Stimulated activated CD8-positive, alpha-beta memory T cell treated with anti-CD3 and anti-CD28 coated beads, Interleukin-2, amount 100 ng/mL, for 48 hours (primary cell): ENCODE data around the gene GPR180.

Experiments
- DNase-seq, 2 donors: peaks; one replicate each; pipeline ENCODE4 v3.0.0-alpha.2; 2020; ENCODE audit warnings: low read depth in 2 of 2

The GPR180 gene

GRCh38 chr13:94601446-94602431 lies at the start of gene GPR180:
Gene GPR180, plus strand, starts transcription at chr13:94601857. Its CDS starts 71 bp downstream, at chr13:94601928.
- DNase-seq, result peak; percentile 82 to 83

GRCh38 chr13:94552095-94552494 lies 49.6 kb upstream of the GPR180 start:
- no peak for DNase-seq

DNA sequence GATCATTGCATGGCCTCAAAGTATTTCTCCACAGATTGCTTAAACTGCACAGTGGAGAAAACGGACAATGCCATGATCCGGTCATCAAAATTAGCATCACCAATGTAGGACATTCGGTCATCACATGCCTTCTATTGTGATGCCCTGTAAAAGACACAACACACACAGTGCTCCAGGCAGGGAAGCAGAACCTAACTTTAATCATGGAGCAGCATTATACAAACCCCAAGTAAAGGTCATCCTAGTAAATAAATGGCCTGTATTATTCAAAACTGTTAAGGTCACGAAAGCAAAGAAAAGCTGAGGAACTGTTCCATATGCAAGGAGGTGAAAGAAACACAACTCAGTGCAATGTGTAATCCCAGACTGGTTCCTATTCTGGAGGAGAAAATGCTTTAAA lies 47.9 kb upstream of the GPR180 start:
- DNase-seq, result no peak

GRCh38 chr13:94556041-94556440 lies 45.6 kb upstream of the GPR180 start:
- DNase-seq, result no peak

DNA sequence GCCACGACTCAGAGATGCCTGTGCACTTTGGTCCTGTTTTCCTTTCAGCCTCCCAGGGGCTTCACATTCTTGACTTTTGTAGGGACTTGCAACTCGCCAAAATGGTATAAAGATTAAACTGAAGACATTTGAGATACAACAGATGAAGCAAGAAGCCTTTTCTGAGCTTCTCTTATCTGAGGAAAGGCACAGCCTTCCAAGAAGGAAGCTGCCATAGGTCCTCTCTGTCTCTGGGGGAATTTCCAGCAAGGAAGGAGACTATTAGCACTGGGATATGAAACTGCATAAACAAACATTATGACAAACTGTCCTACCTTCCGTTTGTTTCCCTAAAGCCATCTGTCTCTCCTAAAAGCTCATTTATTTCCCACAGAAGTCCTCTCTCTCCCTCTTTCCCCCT lies 45.0 kb upstream of the GPR180 start:
- DNase-seq, result no peak

GRCh38 chr13:94557684-94558235 lies 43.9 kb upstream of the GPR180 start:
- DNase-seq, result no peak

GRCh38 chr13:94558716-94559115 lies 42.9 kb upstream of the GPR180 start:
- no peak for DNase-seq

DNA sequence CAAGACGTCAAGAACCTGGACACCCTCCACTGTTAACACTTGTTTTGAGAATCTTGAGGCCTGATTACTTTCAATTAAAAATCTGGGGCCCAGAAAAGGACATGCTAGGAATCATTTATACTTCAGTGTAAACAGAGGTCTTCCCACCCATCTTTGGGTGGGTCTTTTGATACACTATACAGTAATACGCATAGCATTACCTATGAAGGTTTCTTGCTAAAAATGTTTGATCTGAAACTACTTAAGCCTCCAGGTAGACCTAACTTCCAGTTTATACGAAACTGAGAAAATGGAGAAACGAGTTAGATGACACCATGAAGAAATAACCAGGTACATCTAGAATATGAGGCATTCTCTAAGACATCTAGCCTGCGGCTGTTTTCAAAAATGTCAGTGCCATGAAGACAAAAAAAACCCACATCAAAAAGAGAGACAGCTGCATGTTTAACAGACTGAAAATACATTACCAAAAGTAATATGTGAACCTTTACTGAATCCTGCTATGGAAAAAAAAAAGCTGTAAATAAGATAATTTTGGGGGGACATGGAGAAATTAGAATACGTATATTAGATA lies 42.3 kb upstream of the GPR180 start:
- DNase-seq, result no peak

DNA sequence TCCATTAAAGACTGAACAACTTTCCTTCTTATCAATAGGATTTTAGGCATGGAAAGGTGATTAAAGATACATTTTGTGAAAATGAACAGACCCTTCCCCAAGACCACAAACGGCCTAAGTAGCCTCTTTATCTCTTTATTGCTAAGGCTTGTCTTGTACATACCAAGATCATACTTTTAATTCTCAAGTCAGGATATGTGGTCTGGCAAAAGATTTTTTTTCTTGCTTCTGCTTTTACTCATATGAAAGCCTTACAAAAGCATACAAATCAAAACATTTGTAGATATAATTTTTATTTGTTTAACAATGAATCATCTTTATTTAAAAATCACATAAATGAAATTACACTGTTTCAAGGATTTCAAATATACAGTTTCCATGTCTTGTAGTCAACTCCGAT lies 41.5 kb upstream of the GPR180 start:
- DNase-seq, result no peak

DNA sequence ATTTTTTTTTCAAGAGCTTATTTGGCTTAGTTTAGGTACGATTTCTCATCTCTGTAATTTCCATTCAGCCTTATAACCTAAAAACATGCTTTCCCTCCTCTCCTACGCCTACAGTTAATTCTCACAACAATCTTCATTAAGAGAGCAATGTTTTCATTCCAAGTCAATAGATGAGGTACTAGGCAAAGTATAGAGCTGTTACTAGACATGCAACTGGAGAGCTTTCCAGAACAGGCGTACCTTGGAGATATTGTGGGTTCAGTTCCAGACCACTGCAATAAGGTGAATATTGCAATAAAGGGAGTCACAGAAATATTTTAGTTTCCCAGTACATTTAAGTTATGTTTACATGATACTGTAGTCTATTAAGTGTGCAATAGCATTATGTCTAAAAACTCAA lies 40.5 kb upstream of the GPR180 start:
- DNase-seq, result no peak

DNA sequence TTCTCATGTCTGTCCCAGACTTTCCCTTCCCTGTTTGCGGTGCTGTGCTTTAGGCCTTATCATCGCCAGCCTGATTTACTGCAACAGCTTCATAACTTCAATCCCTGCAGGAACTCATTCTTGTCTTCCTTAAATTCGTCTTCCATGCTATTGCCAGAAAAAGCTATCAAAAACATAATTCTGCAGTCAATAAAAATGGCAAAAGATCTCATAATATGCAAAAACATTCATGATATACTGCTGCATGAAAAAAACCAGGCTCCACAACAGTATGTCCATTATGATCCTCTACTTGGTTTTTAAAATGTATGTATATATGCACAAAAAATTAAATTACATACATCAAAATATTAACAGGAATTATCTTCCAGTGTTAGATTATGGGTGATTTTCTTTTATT lies 34.1 kb upstream of the GPR180 start:
- DNase-seq, result no peak

DNA sequence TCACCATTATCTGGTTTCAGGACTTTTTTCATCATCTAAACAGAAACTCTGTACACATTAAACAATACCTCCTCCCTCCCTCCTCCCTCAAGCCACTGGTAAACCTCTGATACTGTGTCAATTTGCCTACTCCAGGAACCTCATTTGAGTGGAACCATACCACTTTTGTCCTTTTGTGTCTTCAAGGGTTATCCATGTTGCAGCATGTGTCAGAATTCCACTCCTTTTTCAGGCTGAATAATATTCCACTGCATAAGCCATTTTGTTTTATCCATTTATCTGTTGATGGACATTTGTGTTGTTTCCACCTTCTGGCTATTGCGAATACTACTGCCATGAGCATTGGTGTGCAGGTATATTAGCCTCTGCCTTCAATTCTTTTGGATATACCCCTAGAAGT lies 33.2 kb upstream of the GPR180 start:
- no peak for DNase-seq

- DNase-seq, result no peak
These were observed 32.0 kb upstream of the GPR180 start for GRCh38 chr13:94569615-94570014.

GRCh38 chr13:94579063-94579462 lies 22.6 kb upstream of the GPR180 start:
- DNase-seq, result no peak

DNA sequence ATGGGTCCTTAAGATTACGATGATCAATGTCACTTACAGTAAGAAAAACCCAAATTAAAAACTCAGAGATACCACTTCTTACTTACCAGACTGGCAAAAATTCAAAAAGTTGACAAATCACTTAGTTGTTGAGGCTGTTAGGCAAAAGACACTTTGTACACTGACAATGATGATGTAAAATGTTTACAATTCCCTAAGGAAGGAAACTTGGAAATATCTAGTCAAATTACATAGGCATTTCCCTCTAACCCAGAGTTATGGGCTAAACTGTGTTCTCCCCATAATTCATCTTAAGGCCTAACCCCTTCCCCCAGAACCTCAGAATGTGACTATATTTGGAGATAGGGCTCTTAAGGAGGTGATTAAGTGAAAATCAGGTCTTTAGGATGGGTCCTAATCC lies 17.7 kb upstream of the GPR180 start:
- no peak for DNase-seq

- DNase-seq, result no peak
These were observed 16.0 kb upstream of the GPR180 start for GRCh38 chr13:94585543-94586101.

DNA sequence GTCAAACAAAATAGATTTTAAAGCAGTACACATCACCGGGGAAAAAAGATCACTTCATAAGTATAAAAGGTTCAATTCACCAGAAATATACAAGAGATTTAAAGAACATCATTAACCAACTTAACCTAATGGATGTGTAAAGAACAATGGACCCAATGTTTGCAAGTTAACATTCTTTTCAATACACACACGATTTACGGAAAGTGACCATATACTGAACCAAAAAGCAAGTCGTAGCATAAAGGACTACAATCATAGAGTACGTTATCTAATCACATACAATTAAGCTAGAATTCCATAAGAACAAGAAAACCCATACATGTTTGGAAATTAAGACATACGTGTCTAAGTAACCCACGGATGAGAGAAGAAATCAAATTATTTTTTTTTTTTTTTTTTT lies 15.3 kb upstream of the GPR180 start:
- DNase-seq, result no peak

DNA sequence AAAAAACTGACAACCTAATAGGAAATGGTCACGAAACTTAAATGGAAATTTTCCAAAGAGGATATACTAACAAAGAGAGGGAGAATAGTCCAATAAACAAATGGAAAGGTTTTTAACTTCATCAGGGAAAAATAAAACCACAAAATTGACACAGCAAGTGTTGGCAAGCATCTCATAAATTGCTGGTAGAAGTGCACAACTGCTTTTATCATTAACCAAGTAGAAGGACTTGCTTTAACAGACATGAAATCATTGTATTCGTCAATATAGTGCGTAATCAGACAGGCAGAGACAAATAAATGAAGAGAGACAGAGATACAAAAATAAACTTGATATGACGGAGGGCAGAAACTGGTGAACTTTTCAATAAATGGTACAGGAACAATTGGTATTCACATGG lies 13.1 kb upstream of the GPR180 start:
- no peak for DNase-seq

GRCh38 chr13:94590744-94591143 lies 10.9 kb upstream of the GPR180 start:
- no peak for DNase-seq

DNA sequence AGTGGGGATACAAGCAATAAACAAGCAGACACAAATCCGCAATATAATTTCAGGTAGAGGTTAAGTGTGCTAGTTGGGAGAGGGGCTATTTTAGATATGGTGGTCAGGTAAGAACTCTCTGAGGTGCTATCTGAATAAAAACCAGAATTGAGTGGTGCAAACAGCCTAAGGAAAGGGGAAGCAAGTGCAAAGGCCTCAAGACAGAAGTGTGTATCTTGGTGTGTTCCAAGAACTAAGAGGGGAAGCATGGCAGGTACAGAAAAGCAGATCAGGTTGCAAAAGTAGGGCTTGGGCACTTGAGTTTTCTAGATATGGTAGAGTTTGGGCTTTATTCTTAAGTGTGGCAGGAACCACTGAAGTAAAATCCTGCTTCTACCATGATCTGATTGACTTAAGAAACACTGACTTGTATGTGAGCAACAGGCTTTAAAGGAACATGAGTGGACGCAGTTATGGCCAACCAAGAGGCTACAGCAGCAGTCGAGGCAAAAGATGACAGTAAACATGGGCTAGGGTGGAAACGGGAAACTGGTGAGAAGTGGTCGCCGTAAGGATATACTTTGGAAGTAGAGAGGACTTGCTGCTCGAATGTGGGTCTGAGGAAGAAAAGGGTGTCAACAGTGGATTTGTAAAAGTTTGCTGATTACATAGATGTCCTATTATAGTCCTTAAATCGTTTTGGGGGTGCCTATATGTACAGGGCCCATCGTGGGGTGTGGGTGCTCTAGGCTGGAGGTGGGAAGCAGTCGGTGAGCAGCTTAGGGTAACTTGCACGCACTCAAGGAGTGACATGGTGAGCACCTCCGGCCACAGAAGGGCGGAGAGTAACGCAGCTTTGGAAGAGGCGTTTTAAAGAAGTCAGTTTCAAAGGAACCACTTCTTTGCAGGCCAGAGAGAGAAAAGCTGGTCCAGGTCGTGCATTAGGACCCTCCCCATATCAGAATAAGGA lies 6.4 kb upstream of the GPR180 start:
- DNase-seq, result peak in 1 of 2 donors; percentile 6

DNA sequence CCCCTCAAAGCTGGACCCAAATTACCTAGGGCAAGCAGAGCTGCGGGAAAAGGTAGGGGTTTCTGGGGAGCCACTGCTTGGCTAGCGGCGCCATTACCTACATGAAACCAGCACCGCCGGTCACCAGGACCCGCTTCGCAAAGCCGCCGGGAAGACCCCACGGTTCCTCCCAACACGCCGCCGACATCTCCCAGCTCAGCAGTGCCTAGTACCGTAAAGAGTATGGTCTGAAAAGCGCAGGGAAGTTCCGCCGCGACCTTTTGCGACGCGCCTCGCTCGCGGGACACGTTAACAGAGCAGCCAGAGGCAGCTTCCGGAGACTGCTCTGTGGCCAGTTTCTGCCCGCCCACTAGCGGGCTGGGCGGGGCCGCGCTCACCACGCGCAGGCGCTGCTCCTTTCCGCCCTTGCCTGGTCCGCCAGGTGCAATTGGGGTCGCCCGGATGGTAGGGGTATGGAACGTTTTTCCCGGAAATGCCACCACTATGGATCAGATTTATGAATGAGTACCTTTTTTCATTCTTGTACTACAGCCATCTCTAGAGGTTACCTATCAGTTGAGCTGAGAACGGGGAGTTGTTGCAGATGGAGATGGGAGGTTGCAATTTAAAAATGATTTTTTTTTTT lies 5.6 kb upstream of the GPR180 start, which contains the start of gene TGDS:
Gene TGDS (minus strand): TSS at position 203 of the 625 bp plus-strand sequence. CDS start 16 bp downstream, at position 187.
- DNase-seq, result peak; percentile 78 to 83
